Astrocyte (in vitro differentiated cells and primary cell): ENCODE measurements around the gene COL5A1.

ENCODE experiments used
- CTCF ChIP-seq: IDR thresholded peaks from 2 replicates; pipeline ENCODE4 v1.5.1; 2011; ENCODE audit warnings: low read depth, mild to moderate bottlenecking, inconsistent platforms, low read length, moderate library complexity; ENCODE audit not compliant: insufficient read depth
- EZH2 ChIP-seq: IDR thresholded peaks from 2 replicates; pipeline ENCODE4 v1.6.1; 2012; ENCODE audit warnings: mild to moderate bottlenecking, low read length, inconsistent platforms; ENCODE audit not compliant: insufficient read depth

- TF ChIP-seq CTCF: no peak
- TF ChIP-seq EZH2: no peak
Measured at GRCh38 chr9:134717924-134718645, 76.5 kb downstream of the COL5A1 start.
